Activated naive CD4-positive, alpha-beta T cell (primary cell): Measurements from ENCODE around the gene RHEX.
A peak's percentile ranks its signal among the peaks of the same experiment; 100 is the strongest.
"Not testable (repeated sequence)": the region's sequence is repeated elsewhere in the genome, so short reads cannot be mapped to it uniquely, and the experiment has no call there.

Experiments used
- DNase-seq, 4 experiments: peaks; one replicate each; lab custom pipeline; 2025; lab: John Stamatoyannopoulos, UW

RHEX gene

GRCh38 chr1:206030191-206030590, 22.8 kb upstream of the RHEX start:
- DNase-seq, result no peak

- DNase-seq, result peak in 2 of 4 experiments; percentile 15 to 43
These were observed 22.3 kb upstream of the RHEX start for GRCh38 chr1:206030714-206031113.

GRCh38 chr1:206032380-206033140, 20.4 kb upstream of the RHEX start:
- no peak for DNase-seq

GRCh38 chr1:206035027-206035426, 17.9 kb upstream of the RHEX start:
- DNase-seq, result no peak

- DNase-seq, result no peak
These were observed 16.1 kb upstream of the RHEX start for GRCh38 chr1:206036663-206037455.

- no peak for DNase-seq
These were observed 15.4 kb upstream of the RHEX start for GRCh38 chr1:206037581-206037980.

- no peak for DNase-seq
These were observed 13.7 kb upstream of the RHEX start for GRCh38 chr1:206039046-206039973.

- no peak for DNase-seq
These were observed 12.6 kb upstream of the RHEX start for GRCh38 chr1:206040328-206040727.

GRCh38 chr1:206041640-206042039, 11.3 kb upstream of the RHEX start:
- DNase-seq, result no peak

- no peak for DNase-seq
These were observed 5.7 kb upstream of the RHEX start for GRCh38 chr1:206047271-206047670.

GRCh38 chr1:206048582-206048981, 4.4 kb upstream of the RHEX start:
- no peak for DNase-seq

GRCh38 chr1:206049293-206049692, 3.7 kb upstream of the RHEX start:
- no peak for DNase-seq

GRCh38 chr1:206049919-206050600, 2.9 kb upstream of the RHEX start:
- DNase-seq, result no peak

GRCh38 chr1:206050655-206051235, 2.2 kb upstream of the RHEX start:
- DNase-seq, result no peak

GRCh38 chr1:206052231-206052865, 625 bp upstream of the RHEX start:
- DNase-seq, result not testable (repeated sequence)

GRCh38 chr1:206053616-206054015, 643 bp downstream of the RHEX start:
- not testable (repeated sequence) for DNase-seq

- not testable (repeated sequence) for DNase-seq
These were observed 2.2 kb downstream of the RHEX start for GRCh38 chr1:206055069-206055625.

- DNase-seq, result not testable (repeated sequence)
These were observed 2.8 kb downstream of the RHEX start for GRCh38 chr1:206055639-206056323.

- not testable (repeated sequence) for DNase-seq
These were observed 5.4 kb downstream of the RHEX start for GRCh38 chr1:206058289-206058926.
